Right lung (tissue), 5 donors: ENCODE data around the gene WNT3. TPM values are rescaled to one million over a fixed set of nuclear protein-coding genes. Genes with fewer than 3 reads are reported as not detected.

Experiments
- DNase-seq, 2 donors: peaks; one replicate each; pipeline ENCODE4 v3.0.0-alpha.2; 2013
- polyA plus RNA-seq, 5 donors: library from polyadenylated mRNA; unstranded; fragments of 120-200 nt; gene quantifications; one replicate each; pipeline versions ENCODE4 v1.2.1 to v1.2.3, GENCODE V29; 2013; ENCODE audit warnings: inconsistent platforms in 1 of 5, low replicate concordance in 1 of 5; ENCODE audit not compliant: insufficient read length in 5 of 5, insufficient read depth in 1 of 5

The WNT3 gene
- polyA plus RNA-seq, 5 donors = 2.0 to 2.5 (median 2.3) TPM

- DNase-seq = no peak
These were observed 19.0 kb upstream of the WNT3 start for GRCh38 chr17:46837521-46837920.

- DNase-seq = no peak
These were observed 18.0 kb upstream of the WNT3 start for GRCh38 chr17:46836500-46836899.

GRCh38 chr17:46834846-46835245 is 16.4 kb upstream of the WNT3 start:
- no peak for DNase-seq

DNA sequence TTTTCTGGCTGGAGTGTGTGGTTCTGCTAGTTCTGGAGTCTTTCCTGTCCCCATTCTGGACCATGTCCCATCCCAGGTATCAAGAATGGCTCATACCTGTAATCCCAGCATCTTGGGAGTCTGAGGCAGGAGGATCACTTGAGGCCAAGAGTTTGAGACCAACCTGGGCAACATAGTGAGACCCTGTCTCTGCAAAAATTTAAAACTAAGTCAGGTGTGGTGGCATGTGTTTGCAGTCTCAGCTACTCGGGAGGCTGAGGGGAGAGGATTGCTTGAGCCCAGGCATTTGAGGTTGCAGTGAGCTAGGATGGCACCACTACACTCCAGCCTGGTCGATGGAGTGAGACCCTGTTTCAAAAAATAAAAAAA is 15.3 kb upstream of the WNT3 start:
- DNase-seq = no peak

GRCh38 chr17:46832945-46833839 is 14.7 kb upstream of the WNT3 start:
- DNase-seq = no peak

DNA sequence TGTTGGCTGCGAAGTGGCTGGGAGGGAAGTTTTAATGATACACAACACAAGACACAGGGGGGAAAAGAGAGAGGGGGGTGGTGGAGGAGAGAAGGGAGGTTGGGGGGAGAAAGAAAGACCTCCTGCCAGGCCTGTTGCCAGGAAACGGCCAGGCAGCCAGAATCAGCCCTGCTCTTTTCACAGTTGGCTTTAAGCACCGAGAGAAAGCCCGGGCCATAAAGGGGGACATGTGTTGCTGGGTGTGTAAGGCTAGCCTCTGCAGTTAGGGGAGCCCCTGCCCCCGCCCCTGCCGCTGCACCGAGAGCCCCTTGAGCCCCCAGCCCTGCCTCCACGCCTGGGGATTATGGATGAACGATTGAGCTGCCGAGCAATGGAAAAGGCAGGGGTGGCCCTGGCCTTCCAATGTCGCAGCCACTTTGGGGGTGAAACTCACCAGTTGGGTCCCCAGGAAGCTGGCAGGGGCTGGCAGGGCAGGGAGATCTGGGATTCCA is 13.9 kb upstream of the WNT3 start:
- DNase-seq = no peak

DNA sequence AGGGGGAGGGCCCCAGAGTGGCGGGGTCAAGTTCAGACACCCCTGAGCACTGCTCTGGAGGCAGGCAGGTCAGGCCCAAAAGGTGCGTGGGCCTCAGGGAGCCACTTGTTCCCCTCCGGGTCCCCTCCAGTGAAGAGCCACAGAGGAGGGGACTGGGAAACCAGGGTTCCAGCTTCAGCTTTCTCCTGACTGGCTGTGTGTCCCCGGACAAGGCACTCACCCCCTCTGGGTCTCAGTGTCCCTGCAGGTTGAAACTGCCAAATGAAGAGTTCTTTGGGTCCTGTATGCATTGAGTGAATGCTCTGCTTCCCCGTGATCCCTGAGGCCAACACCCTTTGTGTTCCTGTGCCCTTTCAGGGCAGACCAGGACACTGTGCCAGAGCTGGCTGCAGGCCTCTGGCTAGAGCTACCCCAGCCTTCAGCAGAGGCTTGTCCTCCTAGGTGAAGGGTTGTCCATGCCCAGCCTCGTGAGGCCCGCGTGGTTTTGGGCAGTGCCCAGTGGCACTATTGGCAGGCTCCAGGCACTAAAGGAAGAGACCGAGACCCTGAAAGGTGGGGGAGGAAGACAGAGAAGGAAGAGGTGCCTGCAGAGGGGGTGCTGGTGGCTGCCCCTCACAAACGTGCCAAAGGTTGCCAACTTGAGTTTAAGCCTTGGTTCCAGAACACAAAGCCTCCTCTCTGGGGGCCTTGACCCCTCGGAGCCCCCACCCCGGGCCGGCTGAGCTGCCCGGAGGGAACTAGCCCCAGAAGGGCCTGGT is 13.3 kb upstream of the WNT3 start:
- DNase-seq = no peak

DNA sequence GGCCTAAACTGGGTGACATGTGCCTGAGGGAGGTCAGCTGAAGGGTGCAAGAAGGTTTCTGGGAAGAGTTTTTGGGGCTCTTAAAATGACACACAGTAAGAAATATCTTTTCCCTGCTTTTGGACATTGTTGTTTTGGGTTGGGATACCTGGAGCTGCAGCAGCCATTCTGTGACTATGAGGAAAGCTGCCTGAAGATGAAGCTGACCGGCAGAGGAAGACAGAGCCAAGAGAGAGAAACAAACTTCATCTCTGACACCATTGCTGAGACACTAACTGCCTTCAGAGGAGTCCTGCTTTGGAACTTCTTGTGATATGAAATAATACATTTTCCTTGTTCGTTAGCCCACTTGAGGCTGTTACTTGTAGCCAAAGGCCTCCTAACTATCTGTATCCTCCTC is 8.8 kb upstream of the WNT3 start:
- DNase-seq = no peak

DNA sequence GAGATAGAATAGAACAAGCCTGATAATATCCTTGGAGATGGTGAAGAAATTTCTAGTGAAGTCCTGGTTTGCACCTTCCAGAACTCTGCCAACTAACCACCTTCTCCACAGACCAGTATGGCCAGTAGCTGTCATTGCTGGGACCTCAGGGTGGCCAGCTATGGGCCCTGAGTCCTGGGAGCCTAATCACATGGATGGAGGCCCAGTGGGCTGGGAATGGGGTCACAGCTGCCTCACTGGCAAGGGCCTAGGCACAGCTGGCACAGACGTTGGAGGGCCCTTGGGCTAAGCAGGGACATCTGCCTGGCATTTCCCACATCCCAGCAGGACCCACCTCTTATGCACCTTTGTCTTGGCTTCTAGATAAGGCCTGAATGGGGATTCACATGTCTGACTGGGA is 7.6 kb upstream of the WNT3 start:
- DNase-seq = no peak

DNA sequence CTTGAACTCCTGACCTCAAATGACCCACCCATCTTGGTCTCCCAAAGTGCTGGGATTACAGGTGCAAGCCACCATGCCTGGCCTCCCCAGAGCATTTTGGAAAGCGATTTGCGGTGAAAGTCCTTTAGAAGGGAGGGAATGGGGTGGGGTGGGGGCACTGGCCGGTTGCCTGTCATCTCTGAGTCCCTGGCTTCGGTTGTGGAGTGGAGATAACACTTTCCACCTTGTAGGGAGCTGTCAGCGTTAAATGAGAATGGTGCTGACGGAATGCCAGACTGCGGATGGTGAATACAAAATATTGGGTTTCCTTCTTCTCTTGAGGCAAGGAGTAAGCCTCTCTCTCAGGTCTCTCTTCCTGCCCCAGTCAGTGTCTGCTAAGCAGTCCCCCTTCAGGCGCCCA is 5.2 kb upstream of the WNT3 start:
- DNase-seq = no peak

DNA sequence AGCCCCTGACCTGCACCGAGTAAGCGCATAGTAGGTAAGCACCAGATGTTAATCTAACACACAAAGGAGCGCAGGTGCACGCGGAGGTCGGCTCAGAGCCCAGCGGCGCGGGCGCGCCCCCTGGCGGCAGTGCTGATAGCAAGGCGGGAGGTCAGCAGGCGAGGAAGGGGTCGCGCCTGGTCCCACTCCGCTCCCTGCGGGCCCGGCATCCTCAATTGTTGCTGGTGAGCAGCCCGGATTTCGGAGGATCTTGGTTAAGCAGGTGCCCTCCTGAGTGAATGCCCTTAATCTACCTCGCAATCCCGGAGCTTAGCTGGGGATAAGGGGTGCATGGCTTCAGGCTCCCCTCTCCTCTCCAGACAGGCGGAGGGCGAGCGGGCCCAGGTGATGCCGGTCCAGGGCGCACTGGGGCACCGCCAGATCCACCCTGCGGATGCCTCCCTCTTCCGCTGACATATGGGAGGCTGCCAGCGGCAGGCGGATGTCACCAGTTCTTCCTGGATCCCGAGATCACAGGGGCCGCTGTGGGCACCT is 4.0 kb upstream of the WNT3 start:
- no peak for DNase-seq

DNA sequence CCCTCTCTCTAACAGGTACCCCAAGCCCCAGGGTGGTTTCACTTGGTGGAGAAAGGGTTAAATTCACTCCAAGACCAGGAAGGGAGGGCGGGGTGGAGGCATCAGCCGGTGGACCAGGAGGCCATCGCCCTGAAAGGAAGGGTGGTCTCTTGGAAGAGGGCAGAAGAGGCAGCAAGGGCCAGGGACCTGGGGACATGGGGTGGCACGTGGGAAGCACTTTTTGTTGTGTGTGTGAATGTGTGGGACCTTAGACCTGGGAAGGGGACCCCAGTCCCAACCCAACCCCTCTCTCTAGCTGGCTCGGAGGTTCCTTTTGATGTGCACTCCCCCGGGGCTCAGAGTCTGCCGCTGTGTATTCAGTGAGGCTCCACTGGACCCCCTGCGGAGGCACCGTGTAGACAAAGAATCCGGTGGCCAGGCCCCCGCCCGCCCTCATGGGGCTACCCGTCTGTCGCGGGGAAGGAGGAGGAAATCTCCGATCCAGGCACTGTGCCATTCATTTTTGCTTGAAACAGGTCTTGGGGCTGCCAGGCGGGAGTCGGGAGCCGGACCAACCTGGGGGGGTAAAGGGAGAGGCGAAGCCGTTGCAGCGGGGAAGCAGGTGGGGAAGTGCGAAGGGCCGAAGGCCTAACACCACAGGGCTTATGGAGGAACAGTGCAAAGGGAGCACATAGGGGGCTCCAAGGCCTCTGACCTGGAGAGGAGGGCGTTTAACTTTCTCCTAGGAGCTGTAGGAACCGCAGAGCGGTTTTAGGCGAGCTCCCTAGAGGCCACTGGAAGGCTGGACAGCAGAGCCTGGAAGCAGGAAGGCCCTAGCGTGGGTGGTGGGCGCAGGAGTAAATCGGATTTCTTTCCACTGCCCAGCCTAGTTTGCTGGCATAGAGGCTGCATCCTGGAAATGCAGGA is 3.2 kb upstream of the WNT3 start:
- no peak for DNase-seq

DNA sequence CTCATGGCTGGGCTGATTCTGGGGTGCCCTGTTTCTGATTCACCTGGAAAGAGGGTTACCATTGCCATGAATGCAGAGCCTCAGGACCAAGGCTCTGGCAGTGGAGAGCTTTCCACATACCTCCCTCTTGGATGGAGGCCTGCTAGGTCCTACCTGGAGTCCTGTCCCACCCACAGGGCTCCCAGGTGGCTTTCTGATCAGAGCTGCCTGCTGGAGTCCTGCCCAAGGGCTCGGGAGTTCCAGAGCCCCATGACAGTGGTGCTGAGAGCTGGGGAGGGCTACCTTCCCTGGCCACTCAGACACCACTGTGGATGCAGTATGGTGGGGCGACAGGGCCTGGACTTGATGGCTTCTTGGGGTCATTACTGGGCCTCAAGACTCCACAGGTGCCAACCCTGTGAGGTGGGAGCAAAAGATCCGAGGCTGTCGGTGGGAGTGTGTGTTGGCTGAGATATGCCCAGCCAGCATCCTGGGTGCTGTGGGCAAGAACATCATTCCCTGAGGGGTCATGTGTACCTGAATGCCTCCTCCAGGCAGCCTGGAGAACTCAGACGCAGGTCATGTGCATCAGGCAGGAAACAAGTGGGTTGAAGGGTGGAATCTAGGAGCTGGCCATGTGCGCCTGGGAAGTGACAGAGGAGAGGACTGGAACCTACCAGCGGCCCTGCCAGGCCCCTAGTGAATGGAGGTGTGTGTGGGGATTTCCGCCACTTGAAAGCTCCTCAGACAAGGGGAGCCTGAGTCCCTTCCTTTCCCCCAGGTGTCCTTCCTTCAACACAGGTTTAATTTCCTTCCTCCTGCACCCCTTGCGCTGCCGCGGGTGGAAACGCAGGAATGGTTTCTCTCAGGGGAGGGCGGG is 2.3 kb upstream of the WNT3 start:
- no peak for DNase-seq

GRCh38 chr17:46819906-46820351 is 1.4 kb upstream of the WNT3 start:
- DNase-seq = no peak

- no peak for DNase-seq
These were observed 702 bp upstream of the WNT3 start for GRCh38 chr17:46818929-46819859.

DNA sequence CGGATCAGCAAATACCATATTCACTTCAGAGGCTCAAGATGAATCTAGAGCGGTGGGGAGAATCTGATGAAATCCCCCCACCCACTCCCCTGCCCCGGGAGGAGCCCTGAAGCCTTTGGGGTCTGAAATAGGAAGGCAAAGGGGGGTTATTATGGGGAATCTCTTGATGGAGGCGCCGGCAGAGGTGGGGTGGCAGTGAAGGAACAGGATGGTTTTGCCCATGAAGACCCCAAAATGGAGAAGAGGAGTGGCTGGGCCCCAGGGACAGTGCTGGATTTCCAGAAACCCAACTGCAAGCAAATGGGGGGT is 637 bp downstream of the WNT3 start:
- DNase-seq = no peak

DNA sequence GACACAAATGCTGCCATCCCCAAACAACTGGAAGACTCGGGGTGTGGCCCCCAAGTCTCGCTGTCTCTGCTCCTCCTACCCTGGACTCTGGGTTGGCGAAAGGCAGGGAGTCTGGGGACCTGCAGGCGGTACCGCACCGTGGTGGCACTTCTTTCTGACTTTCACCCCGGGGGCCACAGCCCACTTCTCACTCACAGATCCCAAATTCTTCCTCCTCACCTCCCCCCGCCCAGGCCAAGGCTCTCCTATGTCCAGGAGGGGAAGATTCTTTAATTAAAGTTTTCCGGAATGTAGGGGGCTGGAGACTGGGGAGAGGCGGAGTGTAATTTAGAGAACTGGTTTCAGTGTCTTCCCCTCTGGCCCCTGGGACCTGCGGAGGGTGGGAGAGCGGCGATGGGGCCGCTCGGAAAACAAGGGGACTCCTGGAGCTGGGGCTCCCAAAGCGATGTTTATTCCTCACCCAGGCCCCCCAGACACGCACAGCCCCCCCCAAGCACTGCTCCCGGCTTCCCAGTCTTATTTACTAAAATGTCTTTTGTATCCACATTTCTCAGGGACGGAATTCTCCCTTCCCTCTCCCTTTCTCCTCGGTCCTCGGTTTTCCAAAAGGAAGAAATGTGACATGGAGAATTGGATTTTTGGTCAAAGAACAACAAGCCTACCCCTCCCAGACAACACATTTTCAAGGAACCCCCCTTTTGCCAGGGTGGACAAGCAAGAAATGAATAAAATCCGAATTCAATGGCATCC is 1.2 kb downstream of the WNT3 start:
- DNase-seq = no peak

- DNase-seq = no peak
These were observed 2.8 kb downstream of the WNT3 start for GRCh38 chr17:46815474-46816353.
